ENCODE measurements around the gene RUNX3. TPM values are rescaled to one million over a fixed set of nuclear protein-coding genes. Genes with fewer than 3 reads are reported as not detected.

Gene RUNX3
- polyA plus RNA-seq, 1 experiment, result not detected

GRCh38 chr1:24917327-24918074 lies 12.6 kb downstream of the RUNX3 start:
- Histone ChIP-seq H3K9me3 (ENCODE audit: control insufficient read depth, insufficient read depth, low read length) (no peaks in the 10 kb centered on the region; the same call in 1 of the 2 replicates), H3K27ac (ENCODE audit: low read depth, low read length) (peak overlapping the region; percentile 2), H3K4me3 (ENCODE audit: low read depth, low read length) (no peak overlapping the region), H3K27me3 (ENCODE audit: control insufficient read depth, insufficient read depth, low read length) (peaks cover 26% of the 10 kb centered on the region)
- no peak for TF ChIP-seq CTCF (IDR thresholded peaks at IDR 0.05; ENCODE audit: low read depth, low read length)
- no peak for DNase-seq (ENCODE audit: low read depth, low spot score)
- ChIA-PET CTCF (interaction anchor here (1.1 kb wide), 1 partner anchor 20 kb away, joined by 3 read pairs; no protein-coding TSS in a partner anchor), POLR2A (no interaction called here)

- no peak for DNase-seq (ENCODE audit: low read depth, low spot score)
- Histone ChIP-seq H3K27me3 (ENCODE audit: control insufficient read depth, insufficient read depth, low read length) (peaks cover 13% of the 10 kb centered on the region), H3K9me3 (ENCODE audit: control insufficient read depth, insufficient read depth, low read length) (no peaks in the 10 kb centered on the region; the same call in 1 of the 2 replicates), H3K4me3 (ENCODE audit: low read depth, low read length) (no peak overlapping the region), H3K27ac (ENCODE audit: low read depth, low read length) (no peak overlapping the region)
- ChIA-PET CTCF (interaction anchor here (1.1 kb wide), 1 partner anchor 18 kb away, joined by 3 read pairs; no protein-coding TSS in a partner anchor), POLR2A (no interaction called here)
- no peak for TF ChIP-seq CTCF (IDR thresholded peaks at IDR 0.05; ENCODE audit: low read depth, low read length)
These were observed 14.1 kb downstream of the RUNX3 start for GRCh38 chr1:24915816-24916602.

- H3K27me3 ChIP-seq (ENCODE audit: control insufficient read depth, insufficient read depth, low read length), result peaks cover 5% of the 10 kb centered on the region
- no peak for TF ChIP-seq CTCF (IDR thresholded peaks at IDR 0.05; ENCODE audit: low read depth, low read length)
- no peaks in the 10 kb centered on the region; the same call in 1 of the 2 replicates for H3K9me3 ChIP-seq (ENCODE audit: control insufficient read depth, insufficient read depth, low read length)
- POLR2A ChIA-PET, result interaction anchor here (0.6 kb wide), 1 partner anchor 70 kb away, joined by 3 read pairs; no protein-coding TSS in a partner anchor
- H3K4me3 ChIP-seq (ENCODE audit: low read depth, low read length), result no peak overlapping the region
- CTCF ChIA-PET, result no interaction called here
- H3K27ac ChIP-seq (ENCODE audit: low read depth, low read length), result no peak overlapping the region
- no peak for DNase-seq (ENCODE audit: low read depth, low spot score)
These were observed 15.6 kb downstream of the RUNX3 start for GRCh38 chr1:24914226-24915069.

GRCh38 chr1:24913616-24914225 lies 16.4 kb downstream of the RUNX3 start:
- Histone ChIP-seq H3K27me3 (ENCODE audit: control insufficient read depth, insufficient read depth, low read length) (peaks cover 3% of the 10 kb centered on the region), H3K4me3 (ENCODE audit: low read depth, low read length) (no peak overlapping the region), H3K9me3 (ENCODE audit: control insufficient read depth, insufficient read depth, low read length) (no peaks in the 10 kb centered on the region; the same call in 1 of the 2 replicates), H3K27ac (ENCODE audit: low read depth, low read length) (no peak overlapping the region)
- ChIA-PET CTCF (no interaction called here), POLR2A (no interaction called here)
- no peak for DNase-seq (ENCODE audit: low read depth, low spot score)
- no peak for TF ChIP-seq CTCF (IDR thresholded peaks at IDR 0.05; ENCODE audit: low read depth, low read length)
